Aorta (tissue), 5 donors: ENCODE measurements around the gene PTPRU. TPM values are rescaled to one million over a fixed set of nuclear protein-coding genes. Genes with fewer than 3 reads are reported as not detected.
"Not testable (repeated sequence)": the region's sequence is repeated elsewhere in the genome, so short reads cannot be mapped to it uniquely, and the experiment has no call there.

Experiments
- ATAC-seq: fragments of 200-7000 bp; cut with Tn5 transposase; one replicate; pipeline ENCODE4 v1.9.1; 2022; ENCODE audit warnings: moderate library complexity; ENCODE audit not compliant: low FRiP score
- DNase-seq, 2 donors: peaks; one replicate each; pipeline ENCODE4 v3.0.0-alpha.2; 2020
- H3K27ac ChIP-seq, 2 donors: one replicate each; pipeline ENCODE4 v1.5.1; 2013; ENCODE audit warnings: low read length in 2 of 2, mild to moderate bottlenecking in 2 of 2, moderate library complexity in 2 of 2, control low read depth in 1 of 2, inconsistent platforms in 1 of 2, low read depth in 1 of 2
- H3K27me3 ChIP-seq, 2 donors: one replicate each; pipeline ENCODE4 v1.6.1; 2013; ENCODE audit warnings: control low read depth in 1 of 2, low read length in 1 of 2, mild to moderate bottlenecking in 1 of 2, moderate library complexity in 1 of 2; ENCODE audit not compliant: insufficient read depth in 2 of 2, control insufficient read depth in 1 of 2
- H3K36me3 ChIP-seq, 2 donors: one replicate each; pipeline ENCODE4 v1.6.1; 2013; ENCODE audit warnings: control low read depth in 1 of 2, low read length in 1 of 2, mild to moderate bottlenecking in 1 of 2; ENCODE audit not compliant: insufficient read depth in 2 of 2, control insufficient read depth in 1 of 2
- H3K4me1 ChIP-seq, 2 donors: one replicate each; pipeline ENCODE4 v1.6.1; 2013; ENCODE audit warnings: low read length in 2 of 2, control low read depth in 1 of 2, mild to moderate bottlenecking in 1 of 2, moderate library complexity in 1 of 2; ENCODE audit not compliant: insufficient read depth in 2 of 2, control insufficient read depth in 1 of 2
- H3K4me3 ChIP-seq, 2 donors: one replicate each; pipeline ENCODE4 v1.5.1; 2013; ENCODE audit warnings: low read length in 2 of 2, control low read depth in 1 of 2, mild to moderate bottlenecking in 1 of 2
- H3K9me3 ChIP-seq: one replicate; pipeline ENCODE4 v1.6.1; 2013; ENCODE audit warnings: mild to moderate bottlenecking, low read length; ENCODE audit not compliant: control insufficient read depth
- WGBS, 2 donors: extraction: QIAGEN DNeasy Blood & Tissue Kit; methylation state at CpG; one replicate each; pipeline ENCODE4 v1.1.7; 2013; 5-methylcytosine and 5-hydroxymethylcytosine counted together
- intact Hi-C, 2 donors: fragments of 100-400 bp; cut with DNase I; formaldehyde crosslinking; loops; one replicate each; pipeline versions ENCODE4 v1.14.2 to v1.15.0; 2022
- polyA plus RNA-seq, 2 donors: library from polyadenylated mRNA; stranded (reverse); fragments of 200-250 nt; gene quantifications; one replicate each; pipeline ENCODE4 v1.2.3, GENCODE V29; 2013
- total RNA-seq, 2 donors: library from RNA; stranded (reverse); fragmentation: NEBNext Ultra II Directional; extraction: Animal tissue kit (Norgen Biotek cat#: 25700); gene quantifications; one replicate each; pipeline ENCODE4 v1.2.1, GENCODE V29; 2021
- donor health status: healthy with polysubstance abuse.
- donor health status: Bipolar disorder and iron deficiency.
- donor health status: DM: no; HTN: no; CAD: no.
- donor health status: DM: no; HTN: no; CAD: no.
- donor health status: DM: yes; HTN: yes; CAD: no.

Gene PTPRU
- total and polyA plus RNA-seq, 4 donors = 8.1 to 35.3 (median 13.2) TPM

DNA sequence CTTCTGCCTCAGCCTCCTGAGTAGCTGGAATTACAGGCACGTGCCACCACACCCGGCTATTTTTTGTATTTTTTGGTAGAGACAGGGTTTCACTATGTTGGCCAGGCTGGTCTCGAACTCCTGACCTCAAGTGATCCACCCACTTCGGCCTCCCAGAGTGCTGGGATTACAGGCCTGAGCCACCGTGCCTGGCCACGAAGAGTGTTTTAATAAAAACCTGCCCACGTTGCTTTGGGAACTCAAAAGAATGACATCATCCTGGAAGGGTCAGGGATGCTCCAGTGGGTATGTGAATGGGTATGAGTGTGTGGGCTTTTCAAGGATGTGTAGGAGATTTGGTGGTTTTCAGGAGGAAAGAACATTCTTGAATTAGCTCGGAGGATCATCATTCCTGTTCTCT is 78.4 kb downstream of the PTPRU start:
- ATAC-seq, intact Hi-C loops, H3K27me3 ChIP-seq, H3K36me3 ChIP-seq, H3K27ac ChIP-seq, H3K4me3 ChIP-seq, DNase-seq, H3K4me1 ChIP-seq, H3K9me3 ChIP-seq: not testable (repeated sequence)
- WGBS, 2 donors = 81 to 86% methylated on average over 8 of the region's 8 CpGs

DNA sequence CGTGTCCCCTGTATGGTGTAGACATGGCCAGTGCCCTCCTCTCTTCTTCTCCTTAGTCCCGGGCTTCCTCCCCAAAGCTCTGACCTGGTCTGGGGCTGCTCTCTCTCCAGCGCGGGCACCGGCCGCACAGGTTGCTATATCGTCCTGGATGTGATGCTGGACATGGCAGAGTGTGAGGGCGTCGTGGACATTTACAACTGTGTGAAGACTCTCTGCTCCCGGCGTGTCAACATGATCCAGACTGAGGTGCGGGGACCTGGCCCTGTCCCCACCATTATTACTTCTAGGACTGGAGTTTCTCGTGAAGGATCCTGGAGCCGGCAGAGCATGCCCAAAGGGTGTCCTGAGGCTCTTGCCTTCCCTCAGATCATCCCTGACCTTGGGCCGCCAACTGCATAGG is 78.9 kb downstream of the PTPRU start:
- H3K27ac ChIP-seq = no peak overlapping the region
- WGBS, 2 donors = 94 to 99% methylated on average over 15 of the region's 15 CpGs
- H3K36me3 ChIP-seq = peaks cover 0 to 4% of the 10 kb centered on the region in 2 donors
- DNase-seq = no peak
- no peaks in the 10 kb centered on the region for H3K27me3 ChIP-seq
- H3K9me3 ChIP-seq = no peaks in the 10 kb centered on the region
- ATAC-seq = no peak
- no peaks in the 10 kb centered on the region for H3K4me1 ChIP-seq
- H3K4me3 ChIP-seq = no peak overlapping the region
- intact Hi-C loops = no loop called here

DNA sequence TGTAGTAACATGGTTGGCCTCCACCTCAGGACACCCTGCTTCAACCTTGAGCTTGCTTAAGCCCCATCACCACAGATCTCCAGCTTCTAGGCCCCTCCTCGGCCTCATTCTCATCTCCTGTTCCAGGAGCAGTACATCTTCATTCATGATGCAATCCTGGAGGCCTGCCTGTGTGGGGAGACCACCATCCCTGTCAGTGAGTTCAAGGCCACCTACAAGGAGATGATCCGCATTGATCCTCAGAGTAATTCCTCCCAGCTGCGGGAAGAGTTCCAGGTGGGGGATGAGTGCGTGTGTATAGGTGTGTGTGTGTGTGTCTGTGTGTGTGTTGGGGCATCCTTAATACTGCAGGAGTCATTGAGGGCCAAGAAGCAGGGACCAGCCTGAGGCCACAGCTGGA is 79.6 kb downstream of the PTPRU start:
- ATAC-seq (no peak), DNase-seq (no peak)
- no peaks in the 10 kb centered on the region for H3K9me3 ChIP-seq
- 96% methylated on average over 4 of the region's 4 CpGs for WGBS, 2 donors
- H3K4me3 ChIP-seq = no peak overlapping the region
- no peak overlapping the region for H3K27ac ChIP-seq
- no peaks in the 10 kb centered on the region for H3K27me3 ChIP-seq
- peaks cover 0 to 7% of the 10 kb centered on the region in 2 donors for H3K36me3 ChIP-seq
- H3K4me1 ChIP-seq = no peaks in the 10 kb centered on the region
- intact Hi-C loops = no loop called here

DNA sequence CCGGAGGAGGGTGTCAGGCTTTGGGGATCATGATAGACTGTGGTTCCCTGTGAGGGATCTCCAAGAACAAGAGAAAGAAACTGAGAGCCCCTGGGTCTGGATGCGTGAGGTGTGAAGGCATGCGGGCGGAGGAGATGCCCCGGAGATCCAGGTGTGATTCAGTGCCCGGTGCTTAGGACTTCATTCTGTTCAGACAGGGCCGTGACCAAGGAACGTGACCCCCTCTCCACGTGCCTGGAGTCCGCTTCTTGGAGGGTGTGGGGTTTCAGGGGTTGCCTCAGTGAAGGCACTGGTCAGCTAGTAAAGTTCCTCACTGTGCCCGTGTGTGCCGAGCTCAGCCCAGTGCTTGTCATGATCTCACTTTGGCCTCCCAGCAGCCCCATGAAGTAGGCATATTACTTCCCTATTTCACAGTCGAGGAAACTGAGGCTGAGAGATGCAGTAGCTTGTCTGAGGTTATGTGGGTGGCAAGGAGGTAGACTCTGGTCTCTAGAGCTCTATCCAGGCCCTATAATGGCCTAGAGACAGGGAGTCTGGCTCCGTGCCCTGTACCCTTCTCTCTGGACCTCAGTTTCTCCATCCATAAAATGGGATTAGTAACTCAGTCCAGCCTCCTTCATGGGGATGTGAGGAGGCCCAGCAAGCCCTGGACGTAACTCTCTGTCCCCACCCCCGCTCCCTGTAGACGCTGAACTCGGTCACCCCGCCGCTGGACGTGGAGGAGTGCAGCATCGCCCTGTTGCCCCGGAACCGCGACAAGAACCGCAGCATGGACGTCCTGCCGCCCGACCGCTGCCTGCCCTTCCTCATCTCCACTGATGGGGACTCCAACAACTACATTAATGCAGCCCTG is 81.0 kb downstream of the PTPRU start:
- H3K4me1 ChIP-seq = no peaks in the 10 kb centered on the region
- DNase-seq = no peak
- no peak overlapping the region for H3K27ac ChIP-seq
- 91 to 93% methylated on average over 30 of the region's 30 CpGs for WGBS, 2 donors
- no peaks in the 10 kb centered on the region for H3K27me3 ChIP-seq
- H3K9me3 ChIP-seq = no peaks in the 10 kb centered on the region
- peaks cover 0 to 7% of the 10 kb centered on the region in 2 donors for H3K36me3 ChIP-seq
- intact Hi-C loops = no loop called here
- H3K4me3 ChIP-seq = no peak overlapping the region
- ATAC-seq = no peak

DNA sequence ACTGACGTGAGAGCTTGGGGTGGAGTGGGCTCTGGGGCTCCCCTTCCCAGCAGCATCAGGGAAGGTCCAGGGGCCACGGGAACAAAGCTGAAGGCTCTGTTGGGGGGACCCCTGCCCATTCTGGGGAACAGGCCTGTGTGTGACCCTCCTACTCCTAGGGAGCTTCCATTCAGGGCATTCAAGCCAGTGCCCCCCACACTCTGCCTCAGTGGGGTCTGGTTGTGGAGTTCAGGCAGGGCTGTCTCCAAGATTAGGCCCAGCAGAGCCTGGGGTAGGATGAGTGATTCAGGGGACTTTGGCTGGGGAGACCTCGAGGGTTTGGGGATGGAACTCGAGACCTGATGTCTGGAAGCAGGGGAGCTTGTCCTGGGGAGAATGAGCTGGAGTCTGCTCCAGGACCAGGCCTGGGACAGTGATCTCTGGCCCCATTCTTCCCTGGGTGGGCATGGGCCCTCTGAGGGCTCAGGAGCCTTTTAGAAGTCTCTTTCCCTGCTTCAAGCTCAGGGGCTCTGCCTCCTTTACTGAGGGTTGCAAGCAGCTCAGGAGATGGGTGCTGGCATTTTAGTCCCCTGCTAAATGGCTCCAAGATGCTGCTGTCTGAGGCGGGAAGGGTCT is 81.7 kb downstream of the PTPRU start:
- Histone ChIP-seq H3K27ac (no peak overlapping the region), H3K36me3 (peaks cover 0 to 7% of the 10 kb centered on the region in 2 donors), H3K9me3 (no peaks in the 10 kb centered on the region), H3K27me3 (no peaks in the 10 kb centered on the region), H3K4me3 (no peak overlapping the region), H3K4me1 (no peaks in the 10 kb centered on the region)
- intact Hi-C loops = no loop called here
- WGBS, 2 donors = 86 to 93% methylated on average over 5 of the region's 5 CpGs
- ATAC-seq (no peak), DNase-seq (no peak)

DNA sequence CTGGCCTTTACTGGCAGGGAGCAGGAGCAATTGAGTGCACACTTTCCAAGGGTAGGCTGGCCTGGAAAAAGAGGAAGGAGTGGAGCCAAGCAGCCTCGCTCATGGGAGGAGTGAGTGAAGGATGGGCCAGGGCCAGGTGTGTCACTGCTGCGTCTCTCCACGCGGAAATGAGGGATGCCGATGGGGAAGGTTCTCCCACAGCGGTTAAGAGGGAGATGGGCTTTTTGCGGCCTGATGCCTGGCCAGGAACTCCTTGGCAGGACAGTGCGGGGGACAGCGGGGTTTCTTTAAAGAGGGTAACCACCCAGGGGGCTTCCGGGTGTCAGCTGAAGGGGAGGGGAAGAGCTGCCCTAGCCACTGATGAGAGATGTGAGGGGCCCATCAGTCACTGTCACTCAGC is 82.4 kb downstream of the PTPRU start:
- H3K4me3 ChIP-seq = no peak overlapping the region
- WGBS, 2 donors = 91 to 92% methylated on average over 10 of the region's 10 CpGs
- H3K27me3 ChIP-seq = no peaks in the 10 kb centered on the region
- H3K27ac ChIP-seq = no peak overlapping the region
- intact Hi-C loops = no loop called here
- ATAC-seq (no peak), DNase-seq (no peak)
- peaks cover 0 to 7% of the 10 kb centered on the region in 2 donors for H3K36me3 ChIP-seq
- H3K9me3 ChIP-seq = no peaks in the 10 kb centered on the region
- no peaks in the 10 kb centered on the region for H3K4me1 ChIP-seq

DNA sequence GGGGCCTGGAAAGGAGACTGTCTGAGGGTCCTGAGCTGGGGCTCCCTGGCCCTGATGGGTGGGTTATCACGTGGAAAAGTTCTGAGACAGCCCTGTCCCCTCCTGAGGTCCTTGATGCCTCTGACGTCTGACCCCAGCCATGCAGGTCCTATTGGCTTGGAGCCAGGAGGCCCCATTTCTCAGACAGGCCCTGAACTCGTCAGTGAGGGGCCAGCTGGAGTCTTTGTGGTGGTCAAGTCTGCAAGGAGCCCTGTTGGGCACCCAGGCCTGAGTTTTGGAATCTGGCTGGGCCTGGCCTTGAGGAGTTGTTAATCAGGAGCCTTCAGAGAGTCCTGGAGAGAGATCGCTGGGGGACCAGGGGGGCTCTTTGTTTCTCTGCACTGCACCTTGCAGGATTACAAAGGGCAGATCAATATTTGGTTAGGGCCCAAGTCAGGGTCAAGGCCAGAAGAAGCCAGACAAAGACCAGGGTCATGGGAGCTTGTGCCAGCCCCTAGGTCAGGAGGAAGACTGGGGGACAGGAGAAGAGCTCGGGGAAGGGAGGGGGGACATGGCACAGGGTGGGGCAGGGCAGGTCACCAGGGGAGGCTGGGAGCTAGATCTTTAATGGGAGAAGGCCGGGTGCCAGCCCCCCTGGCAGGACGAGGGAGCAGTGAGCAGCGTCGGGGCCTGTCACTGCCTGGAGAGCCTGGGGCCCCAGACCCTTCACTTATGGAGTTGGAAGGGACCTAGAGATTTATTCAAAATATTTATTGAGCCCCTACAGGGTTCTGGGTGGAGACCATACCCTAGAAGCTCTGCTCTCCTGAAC is 83.2 kb downstream of the PTPRU start:
- intact Hi-C loops = no loop called here
- Histone ChIP-seq H3K27me3 (no peaks in the 10 kb centered on the region), H3K36me3 (peaks cover 0 to 7% of the 10 kb centered on the region in 2 donors), H3K9me3 (no peaks in the 10 kb centered on the region), H3K27ac (no peak overlapping the region), H3K4me1 (no peaks in the 10 kb centered on the region), H3K4me3 (no peak overlapping the region)
- DNase-seq (no peak), ATAC-seq (no peak)
- whole genome bisulfite sequencing, 2 donors = 89 to 91% methylated on average over 9 of the region's 9 CpGs

DNA sequence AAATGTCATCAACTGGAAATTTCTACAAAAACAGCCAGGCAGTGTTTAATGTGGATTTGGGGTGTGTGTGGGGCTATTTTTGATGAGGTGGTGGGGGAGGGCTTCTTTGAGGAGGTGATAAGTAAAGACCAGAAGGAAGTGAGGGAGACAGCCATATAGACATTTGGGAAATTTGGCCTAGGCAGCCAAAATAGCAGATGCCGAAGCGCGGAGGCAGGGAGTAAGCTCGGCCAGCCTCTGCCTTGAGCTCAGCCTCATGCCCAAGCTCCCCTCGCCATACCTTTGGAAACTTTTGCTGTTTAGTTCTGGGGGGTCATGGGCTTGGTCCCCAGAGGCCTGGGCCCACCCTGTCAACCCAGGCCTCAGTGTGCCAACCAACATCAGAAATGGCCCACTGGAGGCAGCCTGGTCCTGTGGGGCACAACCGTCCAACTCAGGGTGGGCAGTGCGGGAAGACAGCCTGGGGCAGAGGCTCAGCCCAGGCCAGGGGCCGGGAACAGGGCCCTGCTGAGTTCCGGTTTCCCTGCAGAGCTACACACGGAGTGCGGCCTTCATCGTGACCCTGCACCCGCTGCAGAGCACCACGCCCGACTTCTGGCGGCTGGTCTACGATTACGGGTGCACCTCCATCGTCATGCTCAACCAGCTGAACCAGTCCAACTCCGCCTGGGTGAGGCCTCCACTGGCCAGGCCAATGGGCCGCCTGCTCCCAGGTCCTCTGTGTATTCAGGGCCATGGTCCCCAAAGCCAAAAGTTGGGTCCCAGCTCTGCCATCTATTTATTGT is 84.0 kb downstream of the PTPRU start:
- intact Hi-C loops = no loop called here
- ATAC-seq (no peak), DNase-seq (no peak)
- no peaks in the 10 kb centered on the region for H3K27me3 ChIP-seq
- 96 to 97% methylated on average over 21 of the region's 21 CpGs for WGBS, 2 donors
- no peak overlapping the region for H3K4me3 ChIP-seq
- H3K4me1 ChIP-seq = no peaks in the 10 kb centered on the region
- H3K36me3 ChIP-seq = peaks cover 0 to 7% of the 10 kb centered on the region in 2 donors
- no peak overlapping the region for H3K27ac ChIP-seq
- no peaks in the 10 kb centered on the region for H3K9me3 ChIP-seq
